GM12875 (cell line): Measurements from ENCODE around the gene APBB2.

Experiments used
- H3K4me3 ChIP-seq: one replicate; pipeline ENCODE4 v1.5.1; 2011; ENCODE audit warnings: low read depth, low read length, control low read depth
- CTCF ChIP-seq: IDR thresholded peaks from 2 replicates; pipeline ENCODE4 v1.5.1; 2011; ENCODE audit warnings: low read depth, mild to moderate bottlenecking, control low read depth, inconsistent platforms, low read length, moderate library complexity, borderline replicate concordance; ENCODE audit not compliant: insufficient read depth

APBB2 gene

DNA sequence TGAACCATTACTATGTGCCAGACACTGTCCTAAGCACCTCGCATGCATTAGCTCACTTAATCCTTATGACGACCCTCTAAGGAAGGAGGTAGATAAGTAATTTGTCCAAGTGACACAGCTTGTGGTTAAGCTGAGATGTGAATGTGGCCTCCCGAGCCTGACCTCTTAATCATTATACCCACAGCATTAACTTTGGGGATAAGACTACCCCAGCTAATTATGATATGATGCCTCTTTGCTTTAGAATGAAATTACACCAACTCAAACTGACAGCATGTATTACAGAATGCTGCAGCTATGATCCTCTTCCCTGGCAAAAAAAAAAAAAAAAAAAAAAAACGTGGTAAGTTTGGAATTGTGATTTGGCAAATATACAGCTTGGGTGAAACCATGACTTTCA is 53.5 kb downstream of the APBB2 start:
- H3K4me3 ChIP-seq, result no peak overlapping the region
- no peak for TF ChIP-seq CTCF

GRCh38 chr4:41160012-41160789 is 54.1 kb downstream of the APBB2 start:
- TF ChIP-seq CTCF, result no peak
- no peak overlapping the region for H3K4me3 ChIP-seq

- H3K4me3 ChIP-seq, result no peak overlapping the region
- TF ChIP-seq CTCF, result no peak
Observed at GRCh38 chr4:41158756-41159155, 55.6 kb downstream of the APBB2 start.

- no peak for TF ChIP-seq CTCF
- H3K4me3 ChIP-seq, result no peak overlapping the region
Observed at GRCh38 chr4:41158274-41158673, 56.1 kb downstream of the APBB2 start.

DNA sequence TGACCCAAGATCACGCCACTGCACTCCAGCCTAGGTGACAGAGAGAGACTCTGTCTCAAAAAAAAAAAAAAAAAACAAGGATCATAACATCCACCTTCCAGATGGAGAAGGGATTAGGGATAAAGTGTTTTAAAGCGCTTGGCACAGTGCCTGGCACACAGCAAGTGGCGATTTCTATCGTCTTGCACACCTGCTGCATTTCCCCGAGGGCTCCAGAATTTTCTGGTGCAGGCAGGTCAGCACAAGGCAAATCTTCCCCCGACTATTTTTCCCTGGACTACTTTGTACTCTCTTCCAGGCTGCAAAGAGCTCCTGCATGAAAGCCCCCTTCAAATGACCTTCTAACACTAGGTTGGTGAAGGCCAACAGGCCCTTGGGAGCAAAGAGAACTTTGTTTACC is 57.3 kb downstream of the APBB2 start:
- no peak overlapping the region for H3K4me3 ChIP-seq
- TF ChIP-seq CTCF, result no peak

GRCh38 chr4:41156574-41156973 is 57.8 kb downstream of the APBB2 start:
- no peak for TF ChIP-seq CTCF
- no peak overlapping the region for H3K4me3 ChIP-seq

GRCh38 chr4:41155194-41155830 is 59.0 kb downstream of the APBB2 start:
- H3K4me3 ChIP-seq, result no peak overlapping the region
- no peak for TF ChIP-seq CTCF
